ENCODE data around the gene CCDC88C. TPM values are rescaled to one million over a fixed set of nuclear protein-coding genes. Genes with fewer than 3 reads are reported as not detected.
A peak's percentile ranks its signal among the peaks of the same experiment; 100 is the strongest.
"Not testable (repeated sequence)": the region's sequence is repeated elsewhere in the genome, so short reads cannot be mapped to it uniquely, and the experiment has no call there.

CCDC88C gene
- total RNA-seq, 2 experiments from 2014 or later: 73.0 to 74.7 TPM

DNA sequence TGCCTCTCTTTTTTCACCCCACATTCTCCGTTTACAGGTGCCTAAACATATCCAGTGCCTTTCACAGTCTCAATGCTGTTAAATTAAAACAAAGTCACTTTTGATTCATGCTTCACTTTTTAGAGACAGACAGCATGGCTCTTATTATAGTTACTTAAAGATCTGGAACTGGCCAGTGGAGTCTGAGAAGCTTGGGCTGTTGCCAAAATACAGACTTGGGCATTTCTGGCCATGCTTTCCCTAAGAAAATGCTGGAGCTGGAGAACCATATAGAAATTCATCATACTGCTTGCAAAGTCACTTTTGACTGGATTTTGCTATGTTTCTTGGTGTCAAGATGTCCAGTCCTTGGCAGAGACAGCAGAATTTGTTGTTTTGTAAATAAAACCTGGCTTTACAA lies 161.0 kb downstream of the CCDC88C start:
- Mint-ChIP-seq H3K4me1 (ENCODE audit: low read depth) (peaks cover 72% of the 10 kb centered on the region), H3K36me3 (peaks cover 4% of the 10 kb centered on the region), H3K27me3 (no peaks in the 10 kb centered on the region), H3K9me3 (no peaks in the 10 kb centered on the region), H3K27ac (no peak overlapping the region), H3K4me3 (no peak overlapping the region)
- no peak for DNase-seq
- intact Hi-C loops (cut with micrococcal nuclease): no loop called here
- ChIA-PET CTCF (interaction anchor here (1.7 to 2.3 kb wide), 3 partner anchors 31 to 81 kb away, joined by 5 to 9 read pairs (median 6); no protein-coding TSS in a partner anchor), POLR2A (interaction anchor here (4.8 kb wide), 1 partner anchor 13 kb away, joined by 68 read pairs; the partner anchor contains the start of gene GPR68)

DNA sequence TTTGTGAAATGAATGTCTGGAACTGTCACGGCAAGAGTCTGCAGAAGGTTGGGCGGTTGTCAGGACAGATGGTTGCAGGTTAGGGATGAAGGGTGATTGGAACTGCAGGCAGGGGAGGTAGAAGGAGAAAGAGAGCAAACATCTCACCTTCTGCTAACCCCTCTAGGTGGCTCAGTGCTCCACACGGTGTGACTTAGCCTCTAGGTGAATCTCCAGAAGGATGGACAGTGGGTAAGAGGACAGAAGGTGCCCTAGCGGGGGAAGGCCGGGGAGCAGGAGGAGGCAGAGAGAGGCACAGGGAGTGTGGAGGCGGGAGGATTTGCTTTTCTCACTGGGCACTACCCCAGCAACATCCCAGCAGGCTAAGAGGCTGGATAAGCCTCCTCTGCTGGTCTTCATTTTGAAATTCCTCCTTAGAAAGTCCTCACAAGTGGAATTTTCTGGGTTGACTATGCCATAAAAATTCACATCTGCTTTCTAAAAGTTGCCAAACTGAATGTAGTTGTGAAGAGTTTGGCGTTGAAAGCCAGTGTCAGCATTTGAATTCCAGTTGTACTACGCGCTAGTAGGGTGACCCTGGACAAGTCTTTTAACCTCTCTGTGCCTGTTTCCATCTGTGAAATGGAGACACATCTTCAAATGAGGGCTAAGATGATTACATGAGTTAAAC lies 162.5 kb downstream of the CCDC88C start:
- H3K27me3 Mint-ChIP-seq: no peaks in the 10 kb centered on the region
- no peaks in the 10 kb centered on the region for H3K9me3 Mint-ChIP-seq
- H3K4me3 Mint-ChIP-seq: no peak overlapping the region
- peaks cover 74% of the 10 kb centered on the region for H3K4me1 Mint-ChIP-seq (ENCODE audit: low read depth)
- peaks cover 7% of the 10 kb centered on the region for H3K36me3 Mint-ChIP-seq
- ChIA-PET POLR2A (interaction anchor here (0.9 to 4.8 kb wide), 2 partner anchors 11 to 26 kb away, joined by 3 to 68 read pairs; partner anchors contain the start of gene GPR68), CTCF (interaction anchor here (1.7 kb wide), 1 partner anchor 80 kb away, joined by 5 read pairs; no protein-coding TSS in a partner anchor)
- H3K27ac Mint-ChIP-seq: peak overlapping the region; percentile 30
- intact Hi-C loops (cut with micrococcal nuclease): no loop called here
- no peak for DNase-seq

GRCh38 chr14:91254461-91254860 lies 163.2 kb downstream of the CCDC88C start:
- Mint-ChIP-seq H3K36me3 (peaks cover 9% of the 10 kb centered on the region), H3K27ac (peak overlapping the region; percentile 71)
- POLR2A ChIA-PET: interaction anchor here (0.6 to 4.8 kb wide), 3 partner anchors 8 to 25 kb away, joined by 3 to 68 read pairs (median 3); partner anchors contain the start of gene GPR68

GRCh38 chr14:91253795-91254323 lies 163.8 kb downstream of the CCDC88C start:
- DNase-seq: no peak
- Mint-ChIP-seq H3K27me3 (no peaks in the 10 kb centered on the region), H3K36me3 (peaks cover 9% of the 10 kb centered on the region), H3K4me3 (peak overlapping the region; percentile 51), H3K9me3 (no peaks in the 10 kb centered on the region), H3K4me1 (ENCODE audit: low read depth) (peaks cover 76% of the 10 kb centered on the region), H3K27ac (peak overlapping the region; percentile 71)
- intact Hi-C loops (cut with micrococcal nuclease): loop anchor here (5.0 kb wide), 1 partner anchor 872 kb away; no protein-coding TSS in a partner anchor
- ChIA-PET POLR2A (interaction anchor here (0.6 to 0.8 kb wide), 2 partner anchors 8 to 25 kb away, joined by 3 read pairs; no protein-coding TSS in a partner anchor), CTCF (interaction anchor here (2.7 kb wide), 1 partner anchor 76 kb away, joined by 17 read pairs; no protein-coding TSS in a partner anchor)

More at GRCh38 chr14:91254461-91254860, 163.2 kb downstream of the CCDC88C start:
- intact Hi-C loops (cut with micrococcal nuclease): loop anchor here (5.0 kb wide), 1 partner anchor 872 kb away; no protein-coding TSS in a partner anchor
- Mint-ChIP-seq H3K4me1 (ENCODE audit: low read depth) (peaks cover 75% of the 10 kb centered on the region), H3K9me3 (no peaks in the 10 kb centered on the region), H3K4me3 (peak overlapping the region; percentile 51), H3K27me3 (no peaks in the 10 kb centered on the region)
- DNase-seq: peak; percentile 52
- CTCF ChIA-PET: no interaction called here

- peaks cover 78% of the 10 kb centered on the region for H3K4me1 Mint-ChIP-seq (ENCODE audit: low read depth)
- H3K27ac Mint-ChIP-seq: peak overlapping the region; percentile 92
- POLR2A ChIA-PET: interaction anchor here (1.2 to 4.9 kb wide), 3 partner anchors 10 to 26 kb away, joined by 4 to 46 read pairs (median 38); partner anchors contain the start of gene GPR68
These were observed 164.5 kb downstream of the CCDC88C start for GRCh38 chr14:91252871-91253794.

GRCh38 chr14:91250912-91251311 lies 166.7 kb downstream of the CCDC88C start:
- CTCF ChIA-PET: interaction anchor here (0.9 to 1.4 kb wide), 2 partner anchors 9 to 36 kb away, joined by 3 to 4 read pairs; no protein-coding TSS in a partner anchor
- H3K36me3 Mint-ChIP-seq: peaks cover 18% of the 10 kb centered on the region
- POLR2A ChIA-PET: interaction anchor here (1.1 to 4.9 kb wide), 2 partner anchors 9 to 24 kb away, joined by 3 to 46 read pairs; no protein-coding TSS in a partner anchor
- peaks cover 5% of the 10 kb centered on the region for H3K9me3 Mint-ChIP-seq
- peak; percentile 27 for DNase-seq
- intact Hi-C loops (cut with micrococcal nuclease): loop anchor here (5.0 kb wide), 1 partner anchor 869 kb away; no protein-coding TSS in a partner anchor
- H3K27ac Mint-ChIP-seq: peak overlapping the region; percentile 92
- no peak overlapping the region for H3K4me3 Mint-ChIP-seq
- no peaks in the 10 kb centered on the region for H3K27me3 Mint-ChIP-seq
- peaks cover 79% of the 10 kb centered on the region for H3K4me1 Mint-ChIP-seq (ENCODE audit: low read depth)

More at GRCh38 chr14:91252871-91253794, 164.5 kb downstream of the CCDC88C start:
- DNase-seq: peak; percentile 59
- CTCF ChIA-PET: interaction anchor here (0.6 to 2.7 kb wide), 4 partner anchors 10 to 76 kb away, joined by 3 to 17 read pairs (median 8); no protein-coding TSS in a partner anchor
- intact Hi-C loops (cut with micrococcal nuclease): loop anchor here (1.0 to 5.0 kb wide), 2 partner anchors 10 to 871 kb away; no protein-coding TSS in a partner anchor
- H3K36me3 Mint-ChIP-seq: peaks cover 9% of the 10 kb centered on the region
- no peaks in the 10 kb centered on the region for H3K27me3 Mint-ChIP-seq
- H3K4me3 Mint-ChIP-seq: peak overlapping the region; percentile 59
- no peaks in the 10 kb centered on the region for H3K9me3 Mint-ChIP-seq

GRCh38 chr14:91249841-91250616 lies 167.6 kb downstream of the CCDC88C start:
- Mint-ChIP-seq H3K27me3 (no peaks in the 10 kb centered on the region), H3K4me1 (ENCODE audit: low read depth) (peaks cover 85% of the 10 kb centered on the region), H3K36me3 (peaks cover 18% of the 10 kb centered on the region), H3K4me3 (peak overlapping the region; percentile 36), H3K27ac (peak overlapping the region; percentile 92), H3K9me3 (peaks cover 5% of the 10 kb centered on the region)
- POLR2A ChIA-PET: interaction anchor here (0.7 to 4.9 kb wide), 6 partner anchors 8 to 35 kb away, joined by 3 to 46 read pairs (median 3); no protein-coding TSS in a partner anchor
- peak; percentile 67 for DNase-seq
- intact Hi-C loops (cut with micrococcal nuclease): loop anchor here (5.0 kb wide), 5 partner anchors 188 to 868 kb away; partner anchors contain the start of genes PPP4R3A and RPS6KA5
- CTCF ChIA-PET: interaction anchor here (1.1 to 1.7 kb wide), 3 partner anchors 11 to 135 kb away, joined by 4 to 11 read pairs (median 5); no protein-coding TSS in a partner anchor

- peak; percentile 92 for DNase-seq
- Mint-ChIP-seq H3K27ac (peak overlapping the region; percentile 84), H3K36me3 (peaks cover 27% of the 10 kb centered on the region), H3K27me3 (no peaks in the 10 kb centered on the region), H3K4me3 (peak overlapping the region; percentile 73), H3K4me1 (ENCODE audit: low read depth) (peaks cover 94% of the 10 kb centered on the region), H3K9me3 (peaks cover 5% of the 10 kb centered on the region)
- intact Hi-C loops (cut with micrococcal nuclease): loop anchor here (1.0 to 5.0 kb wide), 9 partner anchors 15 to 626 kb away; partner anchors contain the start of genes CCDC88C, PPP4R3A and RPS6KA5
- ChIA-PET CTCF (interaction anchor here (1.2 to 6.9 kb wide), 3 partner anchors 18 to 104 kb away, joined by 3 to 71 read pairs (median 39); no protein-coding TSS in a partner anchor), POLR2A (interaction anchor here (0.6 to 8.4 kb wide), 14 partner anchors 8 to 862 kb away, joined by 3 to 325 read pairs (median 5); partner anchors contain the start of gene DGLUCY)
These were observed 171.4 kb downstream of the CCDC88C start for GRCh38 chr14:91246051-91246852.

GRCh38 chr14:91245616-91246015 lies 172.0 kb downstream of the CCDC88C start:
- H3K4me3 Mint-ChIP-seq: peak overlapping the region; percentile 73
- intact Hi-C loops (cut with micrococcal nuclease): loop anchor here (1.0 to 5.0 kb wide), 9 partner anchors 15 to 627 kb away; partner anchors contain the start of genes CCDC88C, PPP4R3A and RPS6KA5
- DNase-seq, H3K9me3 Mint-ChIP-seq, H3K27me3 Mint-ChIP-seq: not testable (repeated sequence)
- ChIA-PET CTCF (interaction anchor here (0.9 to 6.9 kb wide), 4 partner anchors 17 to 68 kb away, joined by 3 to 71 read pairs (median 21); no protein-coding TSS in a partner anchor), POLR2A (interaction anchor here (0.6 to 8.4 kb wide), 9 partner anchors 11 to 276 kb away, joined by 3 to 325 read pairs (median 8); partner anchors contain the start of gene DGLUCY)
- peaks cover 28% of the 10 kb centered on the region for H3K36me3 Mint-ChIP-seq
- peak overlapping the region; percentile 84 for H3K27ac Mint-ChIP-seq
- peaks cover 94% of the 10 kb centered on the region for H3K4me1 Mint-ChIP-seq (ENCODE audit: low read depth)

Measured in activated CD4-positive, alpha-beta memory T cell treated with anti-CD3 and anti-CD28 coated beads for 36 hours (primary cell).